GM12878 (cell line): ENCODE data around the gene KAZN.

Experiments
- BCL11A ChIP-seq: IDR thresholded peaks from 2 replicates; pipeline ENCODE4 v1.6.1; 2011; ENCODE audit warnings: low read depth, low read length
- EP300 ChIP-seq, 2 experiments: fragments of 150-350 bp in 1 of 2; IDR thresholded peaks; 2 replicates each; pipeline ENCODE4 v1.6.1; 2011 to 2012; ENCODE audit warnings: low read depth in 2 of 2, low read length in 2 of 2, borderline replicate concordance in 1 of 2, improper control_type of control experiment in 1 of 2, inconsistent platforms in 1 of 2; ENCODE audit not compliant: control insufficient read depth in 1 of 2
- HDGF ChIP-seq: fragments of 450-650 bp; IDR thresholded peaks from 2 replicates; pipeline ENCODE4 v1.6.1; 2016; ENCODE audit warnings: antibody characterized with exemption
- PBX3 ChIP-seq: IDR thresholded peaks from 2 replicates; pipeline ENCODE4 v1.6.1; 2011; ENCODE audit warnings: mild to moderate bottlenecking, low read depth, low read length, moderate library complexity; ENCODE audit not compliant: insufficient replicate concordance
- POU2F2 ChIP-seq: IDR thresholded peaks from 3 replicates; pipeline ENCODE4 v1.6.1; 2011; ENCODE audit warnings: low read depth, mild to moderate bottlenecking, low read length, borderline replicate concordance
- SREBF2 ChIP-seq: IDR thresholded peaks from 2 replicates; pipeline ENCODE4 v1.6.1; 2012; ENCODE audit warnings: mild to moderate bottlenecking, low read length
- YBX1 ChIP-seq: fragments of 450-650 bp; IDR thresholded peaks from 2 replicates; pipeline ENCODE4 v1.6.1; 2016; ENCODE audit warnings: antibody characterized with exemption
- TF ChIP-seq, protein P1 (sequence below), 3 experiments: IDR thresholded peaks in 2 of 3; conservative IDR thresholded peaks in 1 of 3; 2 replicates each; pipeline ENCODE4 v1.5.1; 2011; ENCODE audit warnings: low read depth in 3 of 3, low read length in 3 of 3, mild to moderate bottlenecking in 3 of 3, control low read depth in 2 of 3, moderate library complexity in 2 of 3, inconsistent platforms in 1 of 3, mixed read lengths in 1 of 3; ENCODE audit not compliant: control insufficient read depth in 2 of 3, insufficient read depth in 1 of 3; ENCODE audit errors: extremely low read depth in 1 of 3

DNA sequence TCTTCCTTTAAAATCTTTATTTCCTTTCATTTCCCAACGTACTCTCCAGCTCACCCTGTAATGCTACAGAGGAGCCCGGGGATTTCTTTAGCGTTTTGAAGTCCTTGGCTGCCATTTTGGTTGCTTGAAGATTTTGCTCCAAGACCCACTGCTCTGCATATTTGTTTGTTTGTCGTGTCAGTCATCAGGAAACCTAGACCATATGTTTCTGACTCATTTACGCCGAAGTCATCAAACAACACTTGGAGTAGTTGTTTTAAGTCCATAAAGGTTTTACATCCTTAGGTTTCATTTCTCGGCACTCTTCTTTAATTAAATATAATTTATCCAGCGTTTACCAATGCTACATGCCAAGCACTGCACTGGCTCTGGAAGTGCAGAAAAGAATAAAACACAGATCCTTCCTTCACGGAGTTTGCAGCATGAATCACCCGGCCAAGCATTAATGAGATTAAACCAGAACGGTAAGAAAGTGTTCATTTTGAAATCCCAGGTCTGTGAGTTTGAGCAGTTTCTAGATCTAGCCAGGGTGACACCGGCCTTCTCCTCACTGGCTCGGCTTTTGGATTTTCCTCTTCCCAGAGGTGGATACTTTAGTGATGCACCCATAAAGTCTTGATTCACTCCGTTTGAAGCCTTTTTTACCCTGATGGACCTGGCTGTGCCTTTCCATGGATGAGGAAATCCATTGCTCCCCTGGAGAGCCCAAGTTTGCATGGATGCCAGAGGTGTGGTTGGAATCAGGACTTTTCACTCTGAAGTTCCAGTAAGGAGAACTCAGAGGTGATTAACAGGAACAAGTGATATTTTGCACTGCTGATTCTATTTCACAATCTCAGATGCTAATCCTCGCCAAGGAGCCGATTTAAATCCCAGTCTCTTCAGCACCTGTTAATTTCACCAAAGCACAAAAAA lies 109.3 kb downstream of the KAZN start:
- no peak for TF ChIP-seq HDGF
- TF ChIP-seq YBX1, result no peak
- TF ChIP-seq POU2F2, result no peak
- TF ChIP-seq SREBF2, result no peak
- TF ChIP-seq, protein P1, sequence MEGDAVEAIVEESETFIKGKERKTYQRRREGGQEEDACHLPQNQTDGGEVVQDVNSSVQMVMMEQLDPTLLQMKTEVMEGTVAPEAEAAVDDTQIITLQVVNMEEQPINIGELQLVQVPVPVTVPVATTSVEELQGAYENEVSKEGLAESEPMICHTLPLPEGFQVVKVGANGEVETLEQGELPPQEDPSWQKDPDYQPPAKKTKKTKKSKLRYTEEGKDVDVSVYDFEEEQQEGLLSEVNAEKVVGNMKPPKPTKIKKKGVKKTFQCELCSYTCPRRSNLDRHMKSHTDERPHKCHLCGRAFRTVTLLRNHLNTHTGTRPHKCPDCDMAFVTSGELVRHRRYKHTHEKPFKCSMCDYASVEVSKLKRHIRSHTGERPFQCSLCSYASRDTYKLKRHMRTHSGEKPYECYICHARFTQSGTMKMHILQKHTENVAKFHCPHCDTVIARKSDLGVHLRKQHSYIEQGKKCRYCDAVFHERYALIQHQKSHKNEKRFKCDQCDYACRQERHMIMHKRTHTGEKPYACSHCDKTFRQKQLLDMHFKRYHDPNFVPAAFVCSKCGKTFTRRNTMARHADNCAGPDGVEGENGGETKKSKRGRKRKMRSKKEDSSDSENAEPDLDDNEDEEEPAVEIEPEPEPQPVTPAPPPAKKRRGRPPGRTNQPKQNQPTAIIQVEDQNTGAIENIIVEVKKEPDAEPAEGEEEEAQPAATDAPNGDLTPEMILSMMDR (IDR thresholded peaks at IDR 0.05 in 2 of 3, conservative IDR thresholded peaks at IDR 0.05 in 1 of 3; ENCODE audit: control insufficient read depth in 2 of 3, extremely low read depth in 1 of 3, insufficient read depth in 1 of 3, low read depth in 3 of 3, low read length in 3 of 3), result no peak
- TF ChIP-seq EP300 (IDR thresholded peaks at IDR 0.05; ENCODE audit: borderline replicate concordance in 1 of 2, control insufficient read depth in 1 of 2, low read depth in 2 of 2, low read length in 2 of 2), result no peak
- no peak for TF ChIP-seq PBX3
- TF ChIP-seq BCL11A, result no peak
